Testis (tissue), 3 donors: ENCODE results near the gene MRPL55. TPM values are rescaled to one million over a fixed set of nuclear protein-coding genes. Genes with fewer than 3 reads are reported as not detected.

Experiments
- DNase-seq: peaks from one replicate; pipeline ENCODE4 v3.0.0-alpha.2; 2019
- H3K27ac ChIP-seq, 2 donors: fragments of 200-600 bp; sonication (generic); one replicate each; pipeline ENCODE4 v1.5.1; 2019
- H3K27me3 ChIP-seq: fragments of 200-600 bp; sonication (generic); one replicate; pipeline ENCODE4 v1.5.1; 2019
- H3K36me3 ChIP-seq: fragments of 200-600 bp; sonication (generic); one replicate; pipeline ENCODE4 v1.5.1; 2017; ENCODE audit warnings: low read depth; ENCODE audit errors: missing control alignments
- H3K4me1 ChIP-seq: fragments of 200-600 bp; sonication (generic); one replicate; pipeline ENCODE4 v1.5.1; 2019
- H3K4me3 ChIP-seq, 2 donors: fragments of 200-600 bp; sonication (generic); one replicate each; pipeline ENCODE4 v1.5.1; 2017 to 2019
- H3K9me3 ChIP-seq: fragments of 200-600 bp; sonication (generic); one replicate; pipeline ENCODE4 v1.5.1; 2017
- POLR2A ChIP-seq: fragments of 450-650 bp; IDR thresholded peaks from one replicate; pipeline ENCODE4 v1.6.1; 2017; ENCODE audit warnings: antibody characterized with exemption, mild to moderate bottlenecking, moderate library complexity
- WGBS, 2 donors: methylation state at CpG; one replicate each; pipeline ENCODE4 v1.1.5; 2018; 5-methylcytosine and 5-hydroxymethylcytosine counted together
- intact Hi-C: fragments of 100-400 bp; cut with DNase I; formaldehyde crosslinking; loops from one replicate; pipeline ENCODE4 v1.15.1; 2023; ENCODE audit warnings: low total_unique reads
- polyA plus RNA-seq: library from polyadenylated mRNA; stranded (reverse); fragments of 350-450 nt; fragmentation: Illumina TruSeq; extraction: RNeasy Lipid Tissue Mini Kit (QIAGEN cat#74804); gene quantifications from one replicate; pipeline ENCODE4 v1.2.3, GENCODE V29; 2014; ENCODE audit warnings: low read depth, low replicate concordance; ENCODE audit not compliant: insufficient read depth
- total RNA-seq, 2 donors: library from RNA; depleted of rRNA; stranded (reverse); fragments of >200 nt; gene quantifications; one replicate each; pipeline ENCODE4 v1.2.3, GENCODE V29; 2016
- TF ChIP-seq, protein P1 (sequence below), 3 experiments: fragments of 450-650 bp in 2 of 3; fragments of 200-600 bp in 1 of 3; sonication (generic) in 1 of 3; IDR thresholded peaks; one replicate each; pipeline ENCODE4 v1.5.1; 2016 to 2019; ENCODE audit warnings: antibody characterized with exemption in 3 of 3, mild to moderate bottlenecking in 2 of 3, moderate library complexity in 1 of 3

The MRPL55 gene
- total and polyA plus RNA-seq, 3 donors from 2014 or later: 63.1 to 121 (median 102) TPM

DNA sequence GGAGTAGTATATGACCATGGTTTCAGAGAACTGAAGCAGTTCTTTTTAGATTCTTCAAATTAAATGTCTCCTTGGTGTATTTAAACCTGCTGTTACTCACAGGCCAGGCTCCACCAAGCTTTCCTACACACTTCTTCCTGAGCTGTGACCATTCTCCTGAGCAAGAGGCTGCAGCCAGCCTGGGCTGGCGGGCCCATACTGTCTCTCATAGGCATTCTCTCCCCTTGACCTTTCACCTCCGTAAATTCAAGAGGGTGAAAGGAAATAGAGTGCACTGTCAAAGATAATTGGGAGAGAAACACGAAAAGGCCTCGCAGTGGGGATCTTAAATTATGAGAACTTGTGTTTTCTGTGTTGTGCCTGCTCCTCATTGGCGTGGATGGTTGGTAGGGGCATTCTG is 24.3 kb downstream of the MRPL55 start:
- TF ChIP-seq POLR2A: no peak
- TF ChIP-seq, protein P1, sequence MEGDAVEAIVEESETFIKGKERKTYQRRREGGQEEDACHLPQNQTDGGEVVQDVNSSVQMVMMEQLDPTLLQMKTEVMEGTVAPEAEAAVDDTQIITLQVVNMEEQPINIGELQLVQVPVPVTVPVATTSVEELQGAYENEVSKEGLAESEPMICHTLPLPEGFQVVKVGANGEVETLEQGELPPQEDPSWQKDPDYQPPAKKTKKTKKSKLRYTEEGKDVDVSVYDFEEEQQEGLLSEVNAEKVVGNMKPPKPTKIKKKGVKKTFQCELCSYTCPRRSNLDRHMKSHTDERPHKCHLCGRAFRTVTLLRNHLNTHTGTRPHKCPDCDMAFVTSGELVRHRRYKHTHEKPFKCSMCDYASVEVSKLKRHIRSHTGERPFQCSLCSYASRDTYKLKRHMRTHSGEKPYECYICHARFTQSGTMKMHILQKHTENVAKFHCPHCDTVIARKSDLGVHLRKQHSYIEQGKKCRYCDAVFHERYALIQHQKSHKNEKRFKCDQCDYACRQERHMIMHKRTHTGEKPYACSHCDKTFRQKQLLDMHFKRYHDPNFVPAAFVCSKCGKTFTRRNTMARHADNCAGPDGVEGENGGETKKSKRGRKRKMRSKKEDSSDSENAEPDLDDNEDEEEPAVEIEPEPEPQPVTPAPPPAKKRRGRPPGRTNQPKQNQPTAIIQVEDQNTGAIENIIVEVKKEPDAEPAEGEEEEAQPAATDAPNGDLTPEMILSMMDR (IDR thresholded peaks at IDR 0.05): no peak
- H3K4me3 ChIP-seq: no peak overlapping the region
- DNase-seq: no peak
- peaks cover 63% of the 10 kb centered on the region for H3K4me1 ChIP-seq
- H3K36me3 ChIP-seq: no peaks in the 10 kb centered on the region
- H3K27me3 ChIP-seq: no peaks in the 10 kb centered on the region
- intact Hi-C loops: no loop called here
- H3K27ac ChIP-seq: peak overlapping the region in 1 of 2 donors; percentile 46
- H3K9me3 ChIP-seq: no peaks in the 10 kb centered on the region
- WGBS, 2 donors: 20 to 25% methylated on average over 5 of the region's 5 CpGs

DNA sequence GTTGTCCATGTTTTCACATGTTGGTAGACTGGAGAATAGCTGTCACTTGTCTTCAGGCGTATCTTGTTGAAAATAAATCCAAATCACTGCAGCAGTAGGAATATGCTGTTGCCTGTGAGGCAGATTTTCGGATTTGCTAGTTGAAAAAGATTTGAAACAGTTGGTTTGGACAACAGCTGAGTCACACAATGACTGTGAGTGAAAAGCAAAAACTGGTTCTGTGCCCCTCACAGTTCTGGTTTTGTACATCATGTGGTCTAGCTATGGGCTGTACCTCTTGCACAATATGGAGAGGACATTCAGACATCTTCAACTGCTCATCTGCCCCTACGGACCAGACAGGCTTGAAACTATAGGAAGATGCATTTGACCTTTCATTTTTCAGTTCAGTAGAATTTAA is 24.8 kb downstream of the MRPL55 start:
- no peak for DNase-seq
- Histone ChIP-seq H3K27me3 (no peaks in the 10 kb centered on the region), H3K4me3 (peak overlapping the region in 1 of 2 donors; percentile 100), H3K36me3 (no peaks in the 10 kb centered on the region), H3K9me3 (no peaks in the 10 kb centered on the region), H3K4me1 (peaks cover 58% of the 10 kb centered on the region), H3K27ac (peak overlapping the region; percentile 99 to 100)
- TF ChIP-seq POLR2A: no peak
- TF ChIP-seq, protein P1 (IDR thresholded peaks at IDR 0.05): no peak
- 6 to 7% methylated on average over 3 of the region's 3 CpGs for WGBS, 2 donors
- intact Hi-C loops: no loop called here

DNA sequence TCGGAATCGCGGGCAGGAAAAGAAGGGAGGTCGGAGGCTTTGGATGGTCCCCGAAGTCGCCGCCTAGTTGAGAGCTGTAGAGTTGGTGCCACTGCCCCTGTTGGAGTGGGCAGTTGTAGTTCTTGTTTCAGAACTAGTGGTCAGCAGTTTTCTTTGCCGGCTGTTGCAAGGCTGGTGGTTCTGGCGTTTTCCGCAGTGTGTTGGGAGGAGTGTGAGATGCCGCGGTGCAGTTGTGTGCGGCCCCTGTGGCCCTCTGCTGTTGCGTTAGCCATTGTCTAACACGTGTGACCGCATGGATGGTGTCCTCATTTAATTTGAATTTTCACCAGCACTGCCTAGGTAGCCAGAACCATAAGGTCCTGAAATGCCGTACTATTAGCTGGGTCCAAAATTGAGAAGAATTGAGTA is 25.2 kb downstream of the MRPL55 start:
- H3K4me3 ChIP-seq: peak overlapping the region; percentile 99 to 100
- 0 to 1% methylated on average over 10 to 17 of the region's 17 CpGs for WGBS, 2 donors
- intact Hi-C loops: no loop called here

DNA sequence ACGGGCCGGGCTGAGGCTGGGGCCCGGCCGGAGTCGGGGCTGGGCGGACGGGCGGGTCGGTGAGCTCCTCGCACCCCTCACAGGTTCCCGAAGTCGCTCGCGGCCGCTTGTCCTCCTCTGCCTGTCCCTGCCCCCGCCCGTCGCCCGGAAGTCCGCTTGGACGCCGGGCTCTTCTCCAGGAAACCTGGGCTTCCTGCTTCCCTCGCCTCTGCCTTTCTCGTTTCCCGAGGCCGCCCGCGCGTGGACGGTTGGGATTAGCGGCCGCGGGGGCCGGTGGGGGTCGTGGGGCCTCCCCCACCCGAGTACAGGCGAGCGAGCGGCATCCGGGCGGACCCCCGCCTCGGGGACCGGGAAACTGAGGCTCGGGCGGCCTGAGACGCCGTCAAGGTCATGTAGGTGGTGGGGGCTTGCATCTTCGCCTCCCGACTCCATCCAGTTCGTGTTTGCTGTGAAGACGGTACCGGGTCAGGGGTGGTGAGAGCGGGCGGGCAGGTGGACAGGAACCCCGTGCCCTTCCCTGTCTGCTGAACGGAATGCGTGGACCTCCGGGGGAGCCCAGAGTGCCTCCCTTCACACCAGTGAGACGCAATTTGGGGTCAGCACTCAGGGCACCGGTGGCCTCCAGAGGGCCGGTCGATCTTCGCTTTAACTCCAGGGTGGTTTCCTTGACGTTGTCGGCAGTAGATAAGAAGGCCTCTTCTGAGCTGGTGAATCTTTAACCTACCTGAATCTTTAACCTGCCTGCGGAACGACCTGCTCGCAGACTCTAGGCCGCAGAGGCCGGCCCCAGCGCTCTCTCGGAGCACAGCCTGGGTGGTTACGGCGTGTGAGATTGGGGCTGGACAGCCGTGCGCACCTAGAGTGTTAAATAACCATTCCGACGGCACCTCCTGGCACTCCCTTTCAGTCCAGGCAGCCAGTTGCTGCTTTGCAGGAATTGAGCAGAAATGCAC is 25.9 kb downstream of the MRPL55 start:
- TF ChIP-seq, protein P1 (IDR thresholded peaks at IDR 0.05): no peak
- TF ChIP-seq POLR2A: no peak
- intact Hi-C loops: no loop called here
- Histone ChIP-seq H3K27me3 (no peaks in the 10 kb centered on the region), H3K4me3 (peak overlapping the region; percentile 99 to 100), H3K36me3 (no peaks in the 10 kb centered on the region), H3K9me3 (no peaks in the 10 kb centered on the region), H3K27ac (peak overlapping the region; percentile 99 to 100), H3K4me1 (peaks cover 47% of the 10 kb centered on the region)
- WGBS, 2 donors: 0 to 1% methylated on average over 12 to 78 of the region's 79 CpGs
- peak; percentile 47 for DNase-seq

More for the DNA sequence above, 25.2 kb downstream of the MRPL55 start:
- Histone ChIP-seq H3K9me3 (no peaks in the 10 kb centered on the region), H3K27ac (peak overlapping the region; percentile 99 to 100), H3K4me1 (peaks cover 54% of the 10 kb centered on the region), H3K36me3 (no peaks in the 10 kb centered on the region), H3K27me3 (no peaks in the 10 kb centered on the region)
- TF ChIP-seq POLR2A: no peak
- TF ChIP-seq, protein P1 (IDR thresholded peaks at IDR 0.05): no peak
- peak; percentile 46 for DNase-seq
